Ascending aorta (tissue), 2 donors: Measurements from ENCODE around the gene FOXG1. TPM values are rescaled to one million over a fixed set of nuclear protein-coding genes. Genes with fewer than 3 reads are reported as not detected.

Experiments used
- DNase-seq, 2 donors: peaks; one replicate each; pipeline ENCODE4 v3.0.0-alpha.2; 2019; ENCODE audit warnings: low spot score in 2 of 2
- H3K27ac ChIP-seq, 2 donors: fragments of 200-600 bp; sonication (generic); one replicate each; pipeline ENCODE4 v1.5.1; 2016 to 2017; ENCODE audit warnings: mild to moderate bottlenecking in 1 of 2
- H3K27me3 ChIP-seq: fragments of 200-600 bp; sonication (generic); one replicate; pipeline ENCODE4 v1.5.1; 2017
- H3K36me3 ChIP-seq, 2 donors: fragments of 200-600 bp; sonication (generic); one replicate each; pipeline ENCODE4 v1.5.1; 2016
- H3K4me1 ChIP-seq, 2 donors: fragments of 200-600 bp; sonication (generic); one replicate each; pipeline ENCODE4 v1.5.1; 2016 to 2017; ENCODE audit warnings: mild to moderate bottlenecking in 1 of 2
- H3K4me3 ChIP-seq, 2 donors: fragments of 200-600 bp; sonication (generic); one replicate each; pipeline ENCODE4 v1.5.1; 2016 to 2017; ENCODE audit warnings: mild to moderate bottlenecking in 1 of 2
- H3K9me3 ChIP-seq, 2 donors: fragments of 200-600 bp; sonication (generic); one replicate each; pipeline ENCODE4 v1.5.1; 2016
- intact Hi-C: fragments of 100-400 bp; cut with DNase I; formaldehyde crosslinking; loops from one replicate; pipeline ENCODE4 v1.15.1; 2023
- total RNA-seq: library from RNA; depleted of rRNA; stranded (reverse); fragments of >200 nt; gene quantifications from one replicate; pipeline ENCODE4 v1.1.0, GENCODE V29; 2016
- TF ChIP-seq, protein P1 (sequence below), 3 experiments: fragments of 200-600 bp in 2 of 3; fragments of 450-650 bp in 1 of 3; sonication (generic) in 2 of 3; IDR thresholded peaks; one replicate each; pipeline ENCODE4 v1.5.1; 2016 to 2019; ENCODE audit warnings: antibody characterized with exemption in 3 of 3, mild to moderate bottlenecking in 1 of 3, moderate library complexity in 1 of 3

FOXG1 gene
- total RNA-seq, 1 donor from 2014 or later = not detected

DNA sequence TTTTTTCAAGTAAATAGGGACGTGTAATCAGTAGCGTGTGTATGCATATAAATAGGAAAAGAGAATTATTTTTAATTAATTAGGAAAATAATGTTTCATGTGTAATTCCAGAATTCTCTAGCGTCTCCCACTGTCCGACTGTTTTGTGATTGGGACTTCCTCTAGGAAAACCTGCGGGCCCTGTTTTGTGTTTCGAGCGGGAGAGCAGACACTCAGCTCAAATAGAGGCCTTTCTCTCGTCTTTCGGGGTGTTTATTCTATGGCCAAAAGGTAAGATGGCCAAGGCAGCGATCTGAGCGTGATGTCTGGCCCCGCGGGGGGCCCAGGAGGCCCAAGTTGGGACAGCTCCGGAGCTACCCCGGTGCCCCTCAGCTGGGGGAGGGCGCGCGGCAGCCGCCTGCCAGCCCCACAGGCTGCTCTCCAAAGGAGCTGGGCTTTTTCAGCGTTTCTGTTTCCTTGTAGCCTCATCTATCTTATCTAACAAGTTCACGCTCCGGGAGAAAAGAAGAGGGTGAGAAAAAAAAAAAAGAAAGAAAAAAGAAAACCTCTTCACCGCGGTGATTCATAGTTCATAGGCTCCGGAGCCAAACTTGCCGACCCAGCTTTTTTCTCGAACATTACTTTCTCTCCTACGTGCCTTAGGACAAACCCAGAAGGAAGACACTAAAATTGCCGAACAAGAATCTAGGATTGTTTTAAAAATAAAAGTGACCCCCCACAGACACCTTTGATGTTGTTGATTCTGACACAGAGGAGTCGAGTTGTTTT is 7.5 kb upstream of the FOXG1 start:
- H3K4me1 ChIP-seq = no peaks in the 10 kb centered on the region
- H3K9me3 ChIP-seq = no peaks in the 10 kb centered on the region
- TF ChIP-seq, protein P1, sequence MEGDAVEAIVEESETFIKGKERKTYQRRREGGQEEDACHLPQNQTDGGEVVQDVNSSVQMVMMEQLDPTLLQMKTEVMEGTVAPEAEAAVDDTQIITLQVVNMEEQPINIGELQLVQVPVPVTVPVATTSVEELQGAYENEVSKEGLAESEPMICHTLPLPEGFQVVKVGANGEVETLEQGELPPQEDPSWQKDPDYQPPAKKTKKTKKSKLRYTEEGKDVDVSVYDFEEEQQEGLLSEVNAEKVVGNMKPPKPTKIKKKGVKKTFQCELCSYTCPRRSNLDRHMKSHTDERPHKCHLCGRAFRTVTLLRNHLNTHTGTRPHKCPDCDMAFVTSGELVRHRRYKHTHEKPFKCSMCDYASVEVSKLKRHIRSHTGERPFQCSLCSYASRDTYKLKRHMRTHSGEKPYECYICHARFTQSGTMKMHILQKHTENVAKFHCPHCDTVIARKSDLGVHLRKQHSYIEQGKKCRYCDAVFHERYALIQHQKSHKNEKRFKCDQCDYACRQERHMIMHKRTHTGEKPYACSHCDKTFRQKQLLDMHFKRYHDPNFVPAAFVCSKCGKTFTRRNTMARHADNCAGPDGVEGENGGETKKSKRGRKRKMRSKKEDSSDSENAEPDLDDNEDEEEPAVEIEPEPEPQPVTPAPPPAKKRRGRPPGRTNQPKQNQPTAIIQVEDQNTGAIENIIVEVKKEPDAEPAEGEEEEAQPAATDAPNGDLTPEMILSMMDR (IDR thresholded peaks at IDR 0.05) = no peak
- H3K27ac ChIP-seq = no peak overlapping the region
- peaks cover 16% of the 10 kb centered on the region for H3K27me3 ChIP-seq
- H3K36me3 ChIP-seq = no peaks in the 10 kb centered on the region
- DNase-seq = no peak
- intact Hi-C loops = no loop called here
- no peak overlapping the region for H3K4me3 ChIP-seq

DNA sequence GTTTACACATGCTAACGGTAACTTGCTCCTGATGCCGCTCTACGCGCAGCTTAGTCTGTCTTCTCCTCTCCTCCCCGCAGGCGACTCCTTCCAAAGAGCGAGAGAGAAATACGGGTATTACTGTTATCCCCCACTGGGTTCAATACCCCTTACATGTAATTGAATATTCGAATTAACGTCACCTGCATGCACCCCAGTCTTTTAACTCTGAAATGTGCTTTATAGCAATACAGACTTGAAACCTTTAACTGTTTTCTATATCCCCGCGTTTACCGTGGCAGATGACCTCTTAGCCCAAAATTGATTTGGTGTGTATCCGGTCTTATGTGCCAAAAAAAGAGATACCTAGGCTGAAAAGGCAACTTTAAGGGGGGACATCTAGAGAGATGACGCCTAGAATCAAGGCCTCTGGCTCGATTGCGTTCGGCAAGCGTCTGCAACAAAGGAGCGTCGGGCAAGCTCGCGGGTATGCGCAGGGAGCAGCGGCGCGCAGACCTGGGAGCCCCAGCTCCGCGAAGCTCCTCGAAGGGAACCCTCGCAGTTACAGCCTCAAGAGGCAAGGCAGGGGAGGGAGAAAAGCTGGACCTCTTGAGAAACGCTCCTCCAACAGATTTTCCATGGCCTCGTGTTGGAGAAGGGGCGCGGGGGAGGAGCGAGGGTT is 6.8 kb upstream of the FOXG1 start:
- Histone ChIP-seq H3K9me3 (no peaks in the 10 kb centered on the region), H3K4me3 (no peak overlapping the region), H3K4me1 (no peaks in the 10 kb centered on the region), H3K27ac (no peak overlapping the region), H3K27me3 (peaks cover 19% of the 10 kb centered on the region), H3K36me3 (no peaks in the 10 kb centered on the region)
- no peak for DNase-seq
- intact Hi-C loops = no loop called here
- TF ChIP-seq, protein P1 (IDR thresholded peaks at IDR 0.05) = no peak

DNA sequence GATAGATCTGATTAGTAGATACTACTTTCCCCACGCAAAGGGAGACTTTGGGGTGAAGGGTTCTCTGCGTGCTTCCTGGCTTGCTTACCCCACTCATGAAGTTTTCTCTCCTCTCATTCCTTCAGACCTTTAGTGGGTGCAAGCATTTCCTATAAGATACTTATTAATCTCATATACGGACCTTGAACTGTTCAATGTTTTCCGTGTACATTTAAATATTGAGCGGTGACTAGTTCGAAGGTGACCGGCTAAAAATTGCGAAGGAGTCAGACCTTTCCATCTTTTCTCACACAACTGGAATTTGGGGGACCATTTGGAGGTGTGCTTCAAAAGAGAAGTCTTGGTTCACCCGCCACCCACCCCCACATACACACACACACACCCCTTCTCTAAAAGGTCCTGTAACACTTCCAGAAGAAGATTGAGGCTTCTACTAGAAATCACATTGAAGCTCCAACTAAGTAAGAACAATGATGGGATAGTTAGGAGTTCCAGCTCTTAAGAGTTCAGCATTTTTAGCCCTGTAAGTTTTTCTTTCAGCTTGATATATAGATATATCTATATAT is 6.1 kb upstream of the FOXG1 start:
- peaks cover under 1 to 2% of the 10 kb centered on the region in 2 donors for H3K4me1 ChIP-seq
- H3K36me3 ChIP-seq = no peaks in the 10 kb centered on the region
- H3K9me3 ChIP-seq = no peaks in the 10 kb centered on the region
- no peak overlapping the region for H3K27ac ChIP-seq
- no peak for DNase-seq
- H3K27me3 ChIP-seq = peaks cover 26% of the 10 kb centered on the region
- TF ChIP-seq, protein P1 (IDR thresholded peaks at IDR 0.05) = no peak
- intact Hi-C loops = no loop called here
- no peak overlapping the region for H3K4me3 ChIP-seq

DNA sequence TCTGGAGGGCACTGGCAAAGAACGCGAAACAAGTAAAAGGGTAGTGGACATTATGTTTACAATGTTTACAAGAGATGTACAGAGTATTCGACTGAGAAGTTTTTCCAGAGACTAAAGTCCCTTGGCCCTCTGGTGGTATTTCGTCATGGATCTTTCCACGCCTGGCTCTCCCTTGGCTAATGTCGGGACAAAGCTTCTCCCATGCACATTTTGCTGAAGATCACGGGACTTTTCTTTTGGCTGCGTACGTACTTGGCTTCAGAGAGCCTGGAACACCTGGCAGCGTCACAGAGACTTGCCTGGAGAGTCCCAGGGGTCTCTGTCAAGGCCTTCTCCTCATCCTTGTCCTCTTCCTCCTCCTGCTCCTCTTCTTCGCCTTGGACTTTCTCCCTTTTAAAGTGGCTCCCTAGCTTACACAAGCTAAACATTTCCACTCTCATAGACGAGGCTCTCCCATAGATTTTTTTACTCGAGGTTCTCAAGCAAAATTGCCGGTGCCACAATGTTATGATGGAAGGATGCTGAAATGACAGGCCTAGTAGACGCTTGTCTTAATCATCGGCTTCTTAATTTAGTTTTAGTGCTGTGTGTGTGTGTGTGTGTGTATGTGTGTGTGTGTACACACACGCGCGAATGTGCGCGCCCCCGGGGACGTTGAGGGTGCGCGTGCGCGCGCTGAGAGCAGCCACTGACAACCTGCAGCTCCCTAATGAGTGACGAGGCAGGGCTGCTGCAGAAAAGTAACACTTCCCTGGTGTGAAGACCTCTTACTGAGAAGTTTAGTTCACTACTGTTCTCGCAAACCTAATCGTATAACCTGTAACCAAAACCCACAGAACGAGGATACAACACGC is 4.9 kb upstream of the FOXG1 start:
- DNase-seq = no peak
- H3K27ac ChIP-seq = no peak overlapping the region

More for the DNA sequence above, 4.9 kb upstream of the FOXG1 start:
- Histone ChIP-seq H3K4me1 (peaks cover 4 to 7% of the 10 kb centered on the region in 2 donors), H3K4me3 (no peak overlapping the region), H3K9me3 (no peaks in the 10 kb centered on the region), H3K36me3 (no peaks in the 10 kb centered on the region), H3K27me3 (peaks cover 25% of the 10 kb centered on the region)
- TF ChIP-seq, protein P1 (IDR thresholded peaks at IDR 0.05) = no peak
- intact Hi-C loops = no loop called here
